Stimulated activated naive CD8-positive, alpha-beta T cell treated with anti-CD3 and anti-CD28 coated beads, Interleukin-15, Interleukin-2, amounts not matched to agents 100 ng/mL and 50 ng/mL, for 24 hours (primary cell): Measurements from ENCODE around the gene TENT4A.

Experiments
- H3K27ac Mint-ChIP-seq: one replicate; pipeline ENCODE4 v1.8.0; 2021; ENCODE audit warnings: mild to moderate bottlenecking, mixed read lengths
- H3K27me3 Mint-ChIP-seq: one replicate; pipeline ENCODE4 v1.8.0; 2021; ENCODE audit warnings: mixed read lengths
- H3K36me3 Mint-ChIP-seq: one replicate; pipeline ENCODE4 v1.8.0; 2021; ENCODE audit warnings: low read depth, mixed read lengths
- H3K4me1 Mint-ChIP-seq: one replicate; pipeline ENCODE4 v1.8.0; 2021; ENCODE audit warnings: low read depth, mixed read lengths
- H3K4me3 Mint-ChIP-seq: one replicate; pipeline ENCODE4 v1.8.0; 2021; ENCODE audit warnings: mild to moderate bottlenecking, mixed read lengths
- H3K9me3 Mint-ChIP-seq: one replicate; pipeline ENCODE4 v1.8.0; 2021; ENCODE audit warnings: mixed read lengths

TENT4A gene

DNA sequence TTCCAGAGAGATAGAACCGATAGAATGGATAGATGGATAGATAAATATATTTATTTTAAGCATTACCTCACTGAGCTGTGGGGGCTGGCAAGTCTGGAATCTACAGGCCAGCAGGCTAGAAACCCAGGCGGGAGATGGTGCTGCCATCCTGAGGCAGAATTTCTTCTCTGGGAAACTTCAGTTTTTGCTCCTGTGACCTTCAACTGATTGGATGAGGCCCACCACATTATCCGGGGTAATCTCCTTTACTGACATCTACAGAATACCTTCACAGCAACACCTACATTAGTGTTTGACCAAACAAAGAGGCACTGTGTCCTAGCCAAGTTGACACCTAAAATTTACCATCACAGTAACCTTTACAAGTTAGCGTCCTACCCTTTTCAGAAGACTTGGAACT, 29.2 kb upstream of the TENT4A start:
- H3K27me3 Mint-ChIP-seq: peaks cover 72% of the 10 kb centered on the region
- H3K4me1 Mint-ChIP-seq: peaks cover 4% of the 10 kb centered on the region
- H3K27ac Mint-ChIP-seq: no peak overlapping the region
- H3K4me3 Mint-ChIP-seq: no peak overlapping the region
- H3K9me3 Mint-ChIP-seq: no peaks in the 10 kb centered on the region
- no peaks in the 10 kb centered on the region for H3K36me3 Mint-ChIP-seq

DNA sequence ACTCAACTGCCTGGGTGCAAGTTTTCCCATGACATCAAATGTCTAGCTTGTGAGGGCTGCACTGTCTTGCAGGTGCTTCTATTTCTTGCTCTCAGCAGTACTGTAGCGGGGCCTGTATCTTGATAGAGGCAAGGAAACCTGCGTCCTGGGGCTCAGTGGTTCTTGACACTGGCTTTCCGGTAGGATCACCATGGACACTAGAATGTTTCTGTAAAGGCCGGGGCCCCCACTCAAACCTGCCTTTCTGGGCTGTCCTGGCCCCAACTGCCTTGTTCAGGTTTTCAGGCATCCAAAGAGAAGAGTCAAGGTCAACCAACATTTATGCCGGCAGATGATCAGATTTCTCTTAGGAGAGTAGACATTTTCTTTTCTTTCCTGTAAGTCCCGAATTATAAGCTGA, 26.7 kb upstream of the TENT4A start:
- peaks cover 4% of the 10 kb centered on the region for H3K4me1 Mint-ChIP-seq
- no peak overlapping the region for H3K4me3 Mint-ChIP-seq
- no peak overlapping the region for H3K27ac Mint-ChIP-seq
- H3K27me3 Mint-ChIP-seq: peaks cover 69% of the 10 kb centered on the region
- H3K9me3 Mint-ChIP-seq: no peaks in the 10 kb centered on the region
- H3K36me3 Mint-ChIP-seq: no peaks in the 10 kb centered on the region

DNA sequence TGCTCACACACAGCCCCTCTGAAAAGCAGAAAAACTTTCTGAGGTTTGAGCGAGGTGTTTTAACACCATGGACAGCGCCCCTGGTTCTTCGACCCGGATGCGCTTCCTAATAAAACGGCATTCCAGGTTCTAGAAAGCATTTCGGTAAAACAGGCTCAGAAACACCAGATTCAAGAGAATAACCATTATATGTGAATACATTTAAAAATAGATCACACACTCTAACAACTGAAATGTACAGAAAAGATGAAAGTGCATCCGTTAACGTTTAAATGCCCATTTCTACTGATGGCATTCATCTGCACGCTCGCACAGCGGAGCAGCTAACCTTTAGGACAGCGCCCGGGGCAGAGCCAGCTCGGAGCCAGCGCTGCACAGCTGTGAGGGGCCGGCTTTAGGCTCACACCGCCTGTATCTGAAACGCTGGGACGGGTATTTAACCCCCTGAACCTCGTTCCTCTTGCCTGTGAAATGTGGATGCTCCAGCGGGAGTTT, 26.3 kb upstream of the TENT4A start:
- Mint-ChIP-seq H3K4me3 (peak overlapping the region; percentile 14), H3K27me3 (peaks cover 65% of the 10 kb centered on the region), H3K36me3 (no peaks in the 10 kb centered on the region), H3K27ac (no peak overlapping the region), H3K9me3 (no peaks in the 10 kb centered on the region), H3K4me1 (peaks cover 4% of the 10 kb centered on the region)

- Mint-ChIP-seq H3K9me3 (no peaks in the 10 kb centered on the region), H3K36me3 (no peaks in the 10 kb centered on the region), H3K27me3 (peaks cover 69% of the 10 kb centered on the region), H3K4me1 (peaks cover 4% of the 10 kb centered on the region), H3K4me3 (no peak overlapping the region), H3K27ac (no peak overlapping the region)
Observed at GRCh38 chr5:6687505-6687904, 25.7 kb upstream of the TENT4A start.

- H3K4me3 Mint-ChIP-seq: no peak overlapping the region
- H3K27me3 Mint-ChIP-seq: peaks cover 55% of the 10 kb centered on the region
- no peaks in the 10 kb centered on the region for H3K9me3 Mint-ChIP-seq
- no peaks in the 10 kb centered on the region for H3K4me1 Mint-ChIP-seq
- H3K36me3 Mint-ChIP-seq: no peaks in the 10 kb centered on the region
- H3K27ac Mint-ChIP-seq: no peak overlapping the region
Observed at GRCh38 chr5:6692906-6693305, 20.3 kb upstream of the TENT4A start.

DNA sequence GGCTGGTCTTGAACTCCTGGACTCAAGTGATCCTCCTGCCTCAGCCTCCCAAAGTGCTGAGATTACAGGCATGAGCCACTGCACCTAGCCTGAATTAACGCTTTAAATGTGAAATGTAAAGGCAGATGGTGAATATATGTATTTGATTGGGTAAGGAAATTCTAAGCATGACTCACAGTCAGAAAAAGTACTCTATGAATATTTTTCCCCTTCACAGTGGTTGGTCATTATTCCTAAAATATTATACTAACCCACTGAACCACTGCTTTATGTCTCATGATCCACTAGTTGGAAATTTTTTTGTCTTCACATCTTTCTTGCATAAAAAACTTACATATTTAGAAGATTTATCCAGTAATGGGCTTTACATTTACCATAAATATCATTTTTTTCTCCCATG, 14.5 kb upstream of the TENT4A start:
- Mint-ChIP-seq H3K27ac (no peak overlapping the region), H3K9me3 (no peaks in the 10 kb centered on the region), H3K36me3 (no peaks in the 10 kb centered on the region), H3K4me1 (peaks cover 2% of the 10 kb centered on the region), H3K4me3 (no peak overlapping the region), H3K27me3 (peaks cover 43% of the 10 kb centered on the region)

- Mint-ChIP-seq H3K9me3 (no peaks in the 10 kb centered on the region), H3K27ac (no peak overlapping the region), H3K27me3 (peaks cover 38% of the 10 kb centered on the region), H3K4me3 (no peak overlapping the region), H3K4me1 (peaks cover 5% of the 10 kb centered on the region), H3K36me3 (no peaks in the 10 kb centered on the region)
Observed at GRCh38 chr5:6699357-6699756, 13.9 kb upstream of the TENT4A start.

DNA sequence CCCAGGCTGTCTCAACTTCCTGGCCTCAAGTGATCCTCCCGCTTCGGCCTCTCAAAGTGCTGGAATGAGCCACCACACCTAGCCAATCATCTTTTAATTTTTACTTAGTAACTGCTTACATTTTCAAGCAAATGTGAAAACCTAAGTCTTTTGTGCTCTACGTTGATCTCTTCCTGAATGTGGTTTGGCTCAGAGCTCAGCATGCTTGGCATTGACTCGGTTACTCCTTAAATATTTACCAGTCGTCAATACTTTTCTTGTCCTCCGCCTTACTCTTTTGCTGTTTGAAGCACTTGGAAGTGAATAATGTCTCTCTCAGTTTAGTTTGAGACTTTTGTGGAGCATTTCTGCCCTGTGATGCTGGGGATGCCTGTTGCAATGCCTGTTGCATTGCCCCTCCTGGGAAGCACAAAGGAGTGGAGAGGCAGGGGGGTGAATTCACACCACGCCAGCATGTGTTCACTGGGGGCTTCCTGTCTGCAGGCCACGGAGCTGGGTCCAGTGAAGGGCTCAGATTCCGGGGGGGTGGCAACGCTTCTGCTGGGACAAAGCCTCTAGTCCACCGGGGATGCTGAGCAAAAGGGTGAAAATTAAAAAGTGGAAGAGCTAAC, 13.1 kb upstream of the TENT4A start:
- H3K27me3 Mint-ChIP-seq: peaks cover 35% of the 10 kb centered on the region
- no peaks in the 10 kb centered on the region for H3K9me3 Mint-ChIP-seq
- H3K27ac Mint-ChIP-seq: no peak overlapping the region
- H3K36me3 Mint-ChIP-seq: no peaks in the 10 kb centered on the region
- H3K4me3 Mint-ChIP-seq: no peak overlapping the region
- peaks cover 11% of the 10 kb centered on the region for H3K4me1 Mint-ChIP-seq

GRCh38 chr5:6700685-6701355, 12.4 kb upstream of the TENT4A start:
- H3K9me3 Mint-ChIP-seq: no peaks in the 10 kb centered on the region
- peaks cover 35% of the 10 kb centered on the region for H3K27me3 Mint-ChIP-seq
- no peak overlapping the region for H3K4me3 Mint-ChIP-seq
- H3K4me1 Mint-ChIP-seq: peaks cover 17% of the 10 kb centered on the region
- H3K36me3 Mint-ChIP-seq: no peaks in the 10 kb centered on the region
- H3K27ac Mint-ChIP-seq: no peak overlapping the region

- Mint-ChIP-seq H3K4me1 (peaks cover 17% of the 10 kb centered on the region), H3K4me3 (no peak overlapping the region), H3K9me3 (no peaks in the 10 kb centered on the region), H3K27ac (no peak overlapping the region), H3K36me3 (no peaks in the 10 kb centered on the region), H3K27me3 (peaks cover 31% of the 10 kb centered on the region)
Observed at GRCh38 chr5:6701491-6701890, 11.7 kb upstream of the TENT4A start.

- no peaks in the 10 kb centered on the region for H3K9me3 Mint-ChIP-seq
- H3K27ac Mint-ChIP-seq: no peak overlapping the region
- H3K4me1 Mint-ChIP-seq: peaks cover 17% of the 10 kb centered on the region
- no peak overlapping the region for H3K4me3 Mint-ChIP-seq
- H3K27me3 Mint-ChIP-seq: peaks cover 20% of the 10 kb centered on the region
- H3K36me3 Mint-ChIP-seq: no peaks in the 10 kb centered on the region
Observed at GRCh38 chr5:6702633-6703032, 10.6 kb upstream of the TENT4A start.

DNA sequence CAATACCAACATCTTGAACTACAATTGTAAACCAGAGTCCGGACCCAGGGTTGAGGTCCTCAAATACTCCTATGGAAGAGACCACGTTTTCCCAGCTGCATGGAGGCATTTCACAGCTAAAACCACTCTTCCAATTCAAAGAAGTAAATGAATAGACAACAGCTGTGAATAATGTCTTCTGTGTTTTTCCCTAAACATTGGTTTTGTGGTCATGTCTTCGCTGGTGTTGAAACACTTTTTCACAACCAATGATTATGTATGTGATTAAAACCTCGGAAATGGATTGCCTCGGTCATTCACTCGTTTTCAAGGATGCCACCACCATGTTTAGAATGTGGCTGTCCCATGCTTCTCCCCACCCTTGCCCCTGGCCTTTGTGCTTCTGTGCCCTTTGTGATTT, 9.4 kb upstream of the TENT4A start:
- Mint-ChIP-seq H3K27ac (no peak overlapping the region), H3K4me3 (no peak overlapping the region), H3K9me3 (no peaks in the 10 kb centered on the region), H3K27me3 (peaks cover 13% of the 10 kb centered on the region), H3K36me3 (no peaks in the 10 kb centered on the region), H3K4me1 (peaks cover 17% of the 10 kb centered on the region)

- no peak overlapping the region for H3K4me3 Mint-ChIP-seq
- H3K9me3 Mint-ChIP-seq: no peaks in the 10 kb centered on the region
- H3K27ac Mint-ChIP-seq: no peak overlapping the region
- H3K36me3 Mint-ChIP-seq: no peaks in the 10 kb centered on the region
- peaks cover 17% of the 10 kb centered on the region for H3K4me1 Mint-ChIP-seq
- peaks cover 12% of the 10 kb centered on the region for H3K27me3 Mint-ChIP-seq
Observed at GRCh38 chr5:6704361-6704851, 8.8 kb upstream of the TENT4A start.

GRCh38 chr5:6705088-6705487, 8.1 kb upstream of the TENT4A start:
- no peak overlapping the region for H3K4me3 Mint-ChIP-seq
- peaks cover 10% of the 10 kb centered on the region for H3K27me3 Mint-ChIP-seq
- no peaks in the 10 kb centered on the region for H3K36me3 Mint-ChIP-seq
- H3K27ac Mint-ChIP-seq: no peak overlapping the region
- H3K9me3 Mint-ChIP-seq: no peaks in the 10 kb centered on the region
- peaks cover 17% of the 10 kb centered on the region for H3K4me1 Mint-ChIP-seq

DNA sequence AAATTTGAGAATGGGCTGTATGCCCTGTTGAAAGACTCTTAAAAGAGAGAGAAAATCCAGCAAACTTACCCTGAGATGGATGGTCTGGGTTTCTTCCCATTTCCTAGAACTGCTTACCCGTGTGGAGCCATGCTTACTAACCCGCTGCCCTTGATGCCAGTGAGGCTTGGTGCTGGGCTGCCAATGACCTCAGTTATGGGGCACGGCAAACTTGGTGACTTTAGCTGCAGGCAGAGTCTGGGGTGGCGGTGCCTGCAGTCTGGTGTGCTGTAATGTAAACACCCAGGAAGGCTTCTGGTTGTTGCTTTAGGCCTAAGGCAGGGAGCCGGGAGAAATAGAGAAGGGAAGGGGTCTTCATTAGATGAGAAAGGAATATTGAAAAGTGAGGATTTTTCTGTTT, 7.3 kb upstream of the TENT4A start:
- Mint-ChIP-seq H3K9me3 (no peaks in the 10 kb centered on the region), H3K27me3 (peaks cover 8% of the 10 kb centered on the region), H3K36me3 (no peaks in the 10 kb centered on the region), H3K4me1 (peaks cover 20% of the 10 kb centered on the region), H3K27ac (no peak overlapping the region), H3K4me3 (no peak overlapping the region)

- Mint-ChIP-seq H3K36me3 (no peaks in the 10 kb centered on the region), H3K9me3 (no peaks in the 10 kb centered on the region), H3K27me3 (peaks cover 7% of the 10 kb centered on the region), H3K4me1 (peaks cover 33% of the 10 kb centered on the region), H3K4me3 (no peak overlapping the region), H3K27ac (no peak overlapping the region)
Observed at GRCh38 chr5:6707852-6708251, 5.4 kb upstream of the TENT4A start.
